GM10266 (cell line): ENCODE measurements around the gene CTAGE8.
"Not testable (repeated sequence)": the region's sequence is repeated elsewhere in the genome, so short reads cannot be mapped to it uniquely, and the experiment has no call there.

Experiments used
- DNase-seq: peaks from one replicate; pipeline ENCODE4 v3.0.0; 2012; ENCODE audit errors: extremely low spot score

CTAGE8 gene

GRCh38 chr7:144269188-144269587 lies at the start of gene CTAGE8:
Gene CTAGE8 (minus strand): TSS chr7:144269288. CDS start chr7:144269250, 38 bp downstream.
- not testable (repeated sequence) for DNase-seq

- not testable (repeated sequence) for DNase-seq
These were observed 48.4 kb upstream of the CTAGE8 start for GRCh38 chr7:144317537-144317936.

- DNase-seq: not testable (repeated sequence)
These were observed 42.9 kb upstream of the CTAGE8 start, which contains the start of gene OR2A1 for GRCh38 chr7:144311872-144312469. Gene OR2A1 (plus strand): TSS chr7:144312419. CDS start chr7:144318125, 5,706 bp downstream.

GRCh38 chr7:144311218-144311617 lies 42.1 kb upstream of the CTAGE8 start:
- DNase-seq: not testable (repeated sequence)

- DNase-seq: not testable (repeated sequence)
These were observed 40.6 kb upstream of the CTAGE8 start for GRCh38 chr7:144309702-144310101.

- not testable (repeated sequence) for DNase-seq
These were observed 36.1 kb upstream of the CTAGE8 start for GRCh38 chr7:144305156-144305555.

- not testable (repeated sequence) for DNase-seq
These were observed 34.5 kb upstream of the CTAGE8 start for GRCh38 chr7:144303607-144304006.

GRCh38 chr7:144302578-144303303 lies 33.7 kb upstream of the CTAGE8 start:
- not testable (repeated sequence) for DNase-seq

- not testable (repeated sequence) for DNase-seq
These were observed 24.9 kb upstream of the CTAGE8 start for GRCh38 chr7:144293794-144294499.

- not testable (repeated sequence) for DNase-seq
These were observed 23.5 kb upstream of the CTAGE8 start for GRCh38 chr7:144292384-144293161.

GRCh38 chr7:144291607-144292006 lies 22.5 kb upstream of the CTAGE8 start:
- not testable (repeated sequence) for DNase-seq

GRCh38 chr7:144287171-144287784 lies 18.2 kb upstream of the CTAGE8 start:
- not testable (repeated sequence) for DNase-seq

GRCh38 chr7:144283716-144284115 lies 14.6 kb upstream of the CTAGE8 start:
- DNase-seq: not testable (repeated sequence)

GRCh38 chr7:144282490-144282889 lies 13.4 kb upstream of the CTAGE8 start:
- DNase-seq: not testable (repeated sequence)

- not testable (repeated sequence) for DNase-seq
These were observed 12.9 kb upstream of the CTAGE8 start for GRCh38 chr7:144281981-144282380.

- DNase-seq: not testable (repeated sequence)
These were observed 10.9 kb upstream of the CTAGE8 start for GRCh38 chr7:144280010-144280409.

- DNase-seq: not testable (repeated sequence)
These were observed 6.2 kb upstream of the CTAGE8 start for GRCh38 chr7:144275281-144275680.

- DNase-seq: not testable (repeated sequence)
These were observed 4.4 kb downstream of the CTAGE8 start, which contains the start of gene OR2A7 for GRCh38 chr7:144264692-144265091. Gene OR2A7 (minus strand): TSS chr7:144264792. CDS start chr7:144259628, 5,164 bp downstream.

- DNase-seq: not testable (repeated sequence)
These were observed 7.0 kb downstream of the CTAGE8 start for GRCh38 chr7:144262128-144262527.

GRCh38 chr7:144259067-144259466 lies 10.0 kb downstream of the CTAGE8 start:
- DNase-seq: not testable (repeated sequence)
